Heart left ventricle (tissue), 16 donors: ENCODE measurements around the gene ZNF771. TPM values are rescaled to one million over a fixed set of nuclear protein-coding genes. Genes with fewer than 3 reads are reported as not detected.

Source experiments
- ATAC-seq, 4 donors: fragments of 200-7000 bp; cut with Tn5 transposase; one replicate each; pipeline ENCODE4 v1.9.1; 2020 to 2022; ENCODE audit warnings: moderate library complexity in 4 of 4, mild to moderate bottlenecking in 3 of 4, moderate number of reproducible peaks in 1 of 4
- DNase-seq, 5 donors: peaks; one replicate each; pipeline ENCODE4 v3.0.0-alpha.2; 2020
- H3K27ac ChIP-seq, 12 donors: fragments of 200-600 bp; sonication (generic) in 4 of 12; one replicate each; pipeline versions ENCODE4 v1.5.0 to v1.8.0; 2016 to 2022; ENCODE audit warnings: mild to moderate bottlenecking in 2 of 12
- H3K27me3 ChIP-seq, 9 donors: fragments of 200-600 bp; sonication (generic) in 2 of 9; one replicate each; pipeline versions ENCODE4 v1.5.1 to v1.8.0; 2016 to 2022; ENCODE audit warnings: mild to moderate bottlenecking in 3 of 9
- H3K36me3 ChIP-seq, 9 donors: fragments of 200-600 bp; sonication (generic) in 2 of 9; one replicate each; pipeline versions ENCODE4 v1.5.0 to v1.8.0; 2018 to 2022; ENCODE audit warnings: mild to moderate bottlenecking in 2 of 9
- H3K4me1 ChIP-seq, 12 donors: fragments of 200-600 bp; sonication (generic) in 4 of 12; one replicate each; pipeline versions ENCODE4 v1.5.0 to v1.8.0; 2016 to 2022; ENCODE audit warnings: mild to moderate bottlenecking in 3 of 12
- H3K4me3 ChIP-seq, 12 donors: fragments of 200-600 bp; sonication (generic) in 4 of 12; one replicate each; pipeline versions ENCODE4 v1.5.0 to v1.8.0; 2017 to 2022; ENCODE audit warnings: mild to moderate bottlenecking in 9 of 12, moderate library complexity in 4 of 12
- H3K9me3 ChIP-seq, 12 donors: fragments of 200-600 bp; sonication (generic) in 4 of 12; one replicate each; pipeline versions ENCODE4 v1.5.0 to v1.8.0; 2016 to 2022; ENCODE audit warnings: mild to moderate bottlenecking in 1 of 12
- POLR2A ChIP-seq, 2 donors: fragments of 450-650 bp; IDR thresholded peaks; one replicate each; pipeline ENCODE4 v1.6.1; 2017; ENCODE audit warnings: antibody characterized with exemption in 2 of 2, mild to moderate bottlenecking in 2 of 2, moderate library complexity in 2 of 2
- WGBS, 4 donors: extraction: QIAGEN DNeasy Blood & Tissue Kit in 2 of 4; methylation state at CpG; one replicate each; pipeline versions ENCODE4 v1.1.5 to v1.1.7; 2013 to 2018; 5-methylcytosine and 5-hydroxymethylcytosine counted together
- intact Hi-C, 10 donors: fragments of 100-400 bp; cut with DNase I; formaldehyde crosslinking; loops; one replicate each; pipeline versions ENCODE4 v1.11.1 to v1.14.2; 2022
- polyA plus RNA-seq, 2 donors: library from polyadenylated mRNA; stranded (reverse); fragments of 200-250 nt; gene quantifications; one replicate each; pipeline ENCODE4 v1.2.3, GENCODE V29; 2013
- total RNA-seq, 9 donors: library from RNA; depleted of rRNA in 2 of 9; stranded (reverse); fragments of >200 nt in 2 of 9; fragmentation: NEBNext Ultra II Directional in 3 of 9; extraction: Animal tissue kit (Norgen Biotek cat#: 25700) in 3 of 9; gene quantifications; one replicate each; pipeline versions ENCODE4 v1.1.0 to v1.2.4, GENCODE V29; 2016 to 2023
- TF ChIP-seq, protein P1 (sequence below), 12 donors: fragments of 200-600 bp; sonication (generic) in 4 of 12; IDR thresholded peaks; one replicate each; pipeline versions ENCODE4 v1.5.0 to v1.8.0; 2018 to 2022; ENCODE audit warnings: antibody characterized with exemption in 12 of 12, mild to moderate bottlenecking in 5 of 12
- donor health status: ischemic (EF 13 %, LVEDD 7.1; RV severe dilation, severe dysfunction).
- donor health status: healthy with polysubstance abuse.
- donor health status: DM: no; HTN: yes; CAD: no.
- donor health status: DM: no; HTN: no; CAD: no.
- donor health status: ischemic (EF 25% LVEDD 6.9; RV normal size, moderate dysfunction).
- donor health status: ischemic (EF 25% LVEDD 5.7; RV mildly dilated, moderate dysfunction).
- donor health status: healthy.
- donor health status: DM: yes; HTN: yes; CAD: no.
- donor health status: ischemic (EF 35%, LVEDD 5.7; RV mildly dilated, moderate dysfunction).
- donor health status: nonischemic (EF 11% LVEDD 7.7; RV severe dilation, severe dysfunction).
- donor health status: DM: yes; HTN: yes; CAD: no.
- donor health status: PGD.
- donor health status: ischemic (EF 29% LVEDD 5.4; RV normal size, mild dysfunction).
- donor health status: nonischemic (EF 23%, LVEDD 6.1; RV moderate dilation, normal function).

Gene ZNF771
- total and polyA plus RNA-seq, 11 donors = 4.4 to 18.8 (median 6.8) TPM

GRCh38 chr16:30456302-30456701 is 48.9 kb downstream of the ZNF771 start:
- ATAC-seq (no peak), DNase-seq (no peak)
- no peaks in the 10 kb centered on the region for H3K9me3 ChIP-seq
- peaks cover 0 to 24% (median 0%) of the 10 kb centered on the region in 12 donors for H3K4me1 ChIP-seq
- no peak for TF ChIP-seq POLR2A (IDR thresholded peaks at IDR 0.05)
- TF ChIP-seq, protein P1, sequence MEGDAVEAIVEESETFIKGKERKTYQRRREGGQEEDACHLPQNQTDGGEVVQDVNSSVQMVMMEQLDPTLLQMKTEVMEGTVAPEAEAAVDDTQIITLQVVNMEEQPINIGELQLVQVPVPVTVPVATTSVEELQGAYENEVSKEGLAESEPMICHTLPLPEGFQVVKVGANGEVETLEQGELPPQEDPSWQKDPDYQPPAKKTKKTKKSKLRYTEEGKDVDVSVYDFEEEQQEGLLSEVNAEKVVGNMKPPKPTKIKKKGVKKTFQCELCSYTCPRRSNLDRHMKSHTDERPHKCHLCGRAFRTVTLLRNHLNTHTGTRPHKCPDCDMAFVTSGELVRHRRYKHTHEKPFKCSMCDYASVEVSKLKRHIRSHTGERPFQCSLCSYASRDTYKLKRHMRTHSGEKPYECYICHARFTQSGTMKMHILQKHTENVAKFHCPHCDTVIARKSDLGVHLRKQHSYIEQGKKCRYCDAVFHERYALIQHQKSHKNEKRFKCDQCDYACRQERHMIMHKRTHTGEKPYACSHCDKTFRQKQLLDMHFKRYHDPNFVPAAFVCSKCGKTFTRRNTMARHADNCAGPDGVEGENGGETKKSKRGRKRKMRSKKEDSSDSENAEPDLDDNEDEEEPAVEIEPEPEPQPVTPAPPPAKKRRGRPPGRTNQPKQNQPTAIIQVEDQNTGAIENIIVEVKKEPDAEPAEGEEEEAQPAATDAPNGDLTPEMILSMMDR (IDR thresholded peaks at IDR 0.05) = no peak
- H3K27ac ChIP-seq = no peak overlapping the region
- intact Hi-C loops = loop anchor here in 2 of 10 donors (5.0 kb wide), 2 partner anchors 56 to 146 kb away; no protein-coding TSS in a partner anchor
- WGBS, 4 donors = 78 to 93% (median 89%) methylated on average over 1 of the region's 1 CpG
- H3K36me3 ChIP-seq = no peaks in the 10 kb centered on the region
- no peak overlapping the region for H3K4me3 ChIP-seq
- H3K27me3 ChIP-seq = no peaks in the 10 kb centered on the region

- DNase-seq = peak in 3 of 5 donors; percentile 25 to 74 (median 73)
- H3K27me3 ChIP-seq = no peaks in the 10 kb centered on the region
- no peak for TF ChIP-seq POLR2A (IDR thresholded peaks at IDR 0.05)
- TF ChIP-seq, protein P1 (IDR thresholded peaks at IDR 0.05) = no peak
- peaks cover 0 to 31% (median 0%) of the 10 kb centered on the region in 12 donors for H3K4me1 ChIP-seq
- H3K36me3 ChIP-seq = no peaks in the 10 kb centered on the region
- peak; percentile 75 to 97 (median 92) for ATAC-seq
- H3K27ac ChIP-seq = no peak overlapping the region
- H3K4me3 ChIP-seq = no peak overlapping the region
- intact Hi-C loops = loop anchor here in 2 of 10 donors (5.0 kb wide), 2 partner anchors 55 to 145 kb away; no protein-coding TSS in a partner anchor
- WGBS, 4 donors = 77 to 93% (median 80%) methylated on average over 1 of the region's 1 CpG
- H3K9me3 ChIP-seq = no peaks in the 10 kb centered on the region
Measured at GRCh38 chr16:30457256-30457655, 49.9 kb downstream of the ZNF771 start.

DNA sequence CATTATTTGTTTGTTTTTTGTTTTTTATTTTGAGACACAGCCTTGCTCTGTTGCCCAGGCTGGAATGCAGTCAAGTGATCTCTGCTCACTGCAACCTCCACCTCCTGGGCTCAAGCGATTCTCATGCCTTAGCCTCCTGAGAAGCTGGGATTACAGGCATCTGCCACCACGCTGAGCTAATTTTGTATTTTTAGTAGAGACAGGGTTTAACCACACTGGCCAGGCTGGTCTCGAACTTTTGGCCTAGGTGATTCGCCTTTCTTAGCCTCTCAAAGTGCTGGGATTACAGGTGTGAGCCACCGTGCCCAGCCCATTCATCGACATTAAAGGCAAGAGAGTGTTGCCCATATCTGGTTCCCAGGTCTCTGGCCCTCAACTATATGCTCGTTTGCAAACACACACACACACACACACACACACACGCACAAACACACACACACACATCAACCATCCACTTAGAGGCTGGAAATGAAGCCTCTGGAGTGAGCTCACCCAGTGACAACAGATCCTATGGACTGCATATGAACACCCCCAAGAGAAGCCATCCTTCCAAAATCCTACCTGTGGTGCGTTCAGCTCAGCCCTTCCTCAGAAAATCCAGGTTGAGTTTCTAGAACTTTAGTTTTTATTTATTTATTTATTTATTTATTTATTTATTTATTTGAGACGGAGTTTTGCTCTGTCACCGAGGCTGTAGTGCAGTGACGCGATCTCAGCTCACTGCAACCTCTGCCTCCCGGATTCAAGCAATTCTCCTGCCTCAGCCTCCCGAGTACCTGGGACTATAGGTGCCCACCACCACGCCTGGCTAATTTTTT is 50.5 kb downstream of the ZNF771 start:
- DNase-seq = no peak
- Histone ChIP-seq H3K27me3 (no peaks in the 10 kb centered on the region), H3K9me3 (no peaks in the 10 kb centered on the region), H3K27ac (no peak overlapping the region), H3K4me3 (no peak overlapping the region), H3K36me3 (no peaks in the 10 kb centered on the region), H3K4me1 (peaks cover 0 to 31% (median 0%) of the 10 kb centered on the region in 12 donors)
- 90 to 93% (median 91%) methylated on average over 16 of the region's 16 CpGs for WGBS, 4 donors
- intact Hi-C loops = loop anchor here in 2 of 10 donors (5.0 kb wide), 2 partner anchors 54 to 144 kb away; no protein-coding TSS in a partner anchor
- ATAC-seq = no peak
- no peak for TF ChIP-seq POLR2A (IDR thresholded peaks at IDR 0.05)
- TF ChIP-seq, protein P1 (IDR thresholded peaks at IDR 0.05) = no peak
